K562 (cell line): ENCODE data around the gene ORAI2.
"Not testable (repeated sequence)": the region's sequence is repeated elsewhere in the genome, so short reads cannot be mapped to it uniquely, and the experiment has no call there.

Source experiments
- CSDE1 ChIP-seq, 2 experiments: fragments of 450-650 bp; IDR thresholded peaks; 2 replicates each; pipeline ENCODE4 v1.6.1; 2016; ENCODE audit warnings: mild to moderate bottlenecking in 1 of 2
- NCOA4 ChIP-seq: fragments of 450-650 bp; IDR thresholded peaks from 2 replicates; pipeline ENCODE4 v1.6.1; 2018; ENCODE audit warnings: mild to moderate bottlenecking; ENCODE audit not compliant: partially characterized antibody
- POLR3G ChIP-seq: IDR thresholded peaks from 2 replicates; pipeline ENCODE4 v1.6.1; 2011; ENCODE audit not compliant: insufficient read length, insufficient replicate concordance; ENCODE audit errors: extremely low read depth
- RCOR1 ChIP-seq, 2 experiments: IDR thresholded peaks; 2 replicates each; pipeline ENCODE4 v1.6.1; 2012; ENCODE audit warnings: low read depth in 2 of 2, low read length in 2 of 2, borderline replicate concordance in 1 of 2, improper control_type of control experiment in 1 of 2
- TF ChIP-seq, protein P1 (sequence below), 3 experiments: fragments of 200-800 bp in 1 of 3; sonication (Bioruptor generic) in 1 of 3; sonication (generic) in 1 of 3; formaldehyde crosslinking in 1 of 3; IDR thresholded peaks; 2 replicates each; pipeline versions ENCODE4 v1.6.1 to v1.8.0; 2016 to 2022; ENCODE audit warnings: mild to moderate bottlenecking in 2 of 3, missing compliant biosample characterization in 2 of 3, missing genetic modification characterization in 2 of 3, missing genetic modification reagents in 1 of 3

DNA sequence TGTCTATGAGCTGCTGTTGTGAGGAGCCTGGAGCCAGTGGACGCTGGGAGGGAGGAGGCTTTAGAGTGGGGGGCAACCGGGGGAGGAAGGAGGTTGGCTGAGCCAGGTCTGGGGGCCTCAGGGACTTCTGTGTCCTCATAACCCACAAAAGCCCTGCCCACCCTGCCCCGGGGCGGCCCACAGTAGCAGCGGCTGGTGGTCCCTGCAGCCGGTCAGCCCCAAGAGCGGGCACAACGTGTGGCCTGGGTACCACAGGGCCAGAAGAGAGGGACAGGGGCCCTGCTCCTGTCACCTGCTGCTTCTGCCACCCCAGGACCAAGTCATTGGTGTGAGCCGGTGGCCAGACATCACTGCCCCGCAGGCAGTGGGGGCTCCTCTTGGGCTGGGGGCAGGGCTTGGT lies 48.6 kb downstream of the ORAI2 start:
- TF ChIP-seq, protein P1, sequence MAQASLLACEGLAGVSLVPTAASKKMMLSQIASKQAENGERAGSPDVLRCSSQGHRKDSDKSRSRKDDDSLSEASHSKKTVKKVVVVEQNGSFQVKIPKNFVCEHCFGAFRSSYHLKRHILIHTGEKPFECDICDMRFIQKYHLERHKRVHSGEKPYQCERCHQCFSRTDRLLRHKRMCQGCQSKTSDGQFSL (CRISPR knock-in tag; IDR thresholded peaks at IDR 0.05) = not testable (repeated sequence)
- TF ChIP-seq, protein P1 (tag; IDR thresholded peaks at IDR 0.05) = not testable (repeated sequence)
- not testable (repeated sequence) for TF ChIP-seq NCOA4; CSDE1 (IDR thresholded peaks at IDR 0.05); POLR3G; RCOR1 (IDR thresholded peaks at IDR 0.05; ENCODE audit: borderline replicate concordance in 1 of 2, low read depth in 2 of 2, low read length in 2 of 2)
